Measurements from ENCODE around the gene OR12D2. TPM values are rescaled to one million over a fixed set of nuclear protein-coding genes. Genes with fewer than 3 reads are reported as not detected.

OR12D2 gene
- not detected in 2 replicates for total RNA-seq

GRCh38 chr6:29395331-29395730 lies at the start of gene OR12D2:
Gene OR12D2, plus strand, starts transcription at chr6:29395631. Its CDS starts 1,069 bp downstream, at chr6:29396700.

GRCh38 chr6:29368765-29369164 lies 26.7 kb upstream of the OR12D2 start, which contains the start of gene OR5V1:
Gene OR5V1, minus strand, starts transcription at chr6:29368865. Its CDS starts 12,670 bp downstream, at chr6:29356195.

GRCh38 chr6:29375191-29375590 lies 20.2 kb upstream of the OR12D2 start, which contains the start of gene OR12D3:
Gene OR12D3, minus strand, starts transcription at chr6:29375291. Its CDS starts 4 bp downstream, at chr6:29375287.

GRCh38 chr6:29414588-29414987 lies 19.2 kb downstream of the OR12D2 start, which contains the start of gene OR12D1:
Gene OR12D1, plus strand, starts transcription at chr6:29414928.

GRCh38 chr6:29439006-29439405 lies 43.6 kb downstream of the OR12D2 start, which contains the start of gene OR10C1:
Gene OR10C1, plus strand, starts transcription at chr6:29439306. Its CDS starts 710 bp downstream, at chr6:29440016.

Other genes starting within 250 kb of the OR12D2 start
- gene OR2J2, start 224.7 kb upstream of the OR12D2 start, total RNA-seq = not detected in 2 replicates
- not detected in 2 replicates for gene OR14J1, start 93.9 kb upstream of the OR12D2 start, total RNA-seq
- not detected in 2 replicates for gene OR5V1, start 26.8 kb upstream of the OR12D2 start, total RNA-seq
- not detected in 2 replicates for gene OR12D3, start 20.3 kb upstream of the OR12D2 start, total RNA-seq
- gene OR12D1, start 19.3 kb downstream of the OR12D2 start, total RNA-seq = not detected in 2 replicates
- not detected in 2 replicates for gene OR10C1, start 43.7 kb downstream of the OR12D2 start, total RNA-seq
- gene OR11A1, start 61.4 kb downstream of the OR12D2 start, total RNA-seq = not detected in 2 replicates
- not detected in 2 replicates for gene OR2H1, start 61.5 kb downstream of the OR12D2 start, total RNA-seq
- gene MAS1L, start 92.3 kb downstream of the OR12D2 start, total RNA-seq = not detected in 2 replicates
- gene UBD, start 164.1 kb downstream of the OR12D2 start, total RNA-seq = 0.09 and 0.16 TPM in 2 replicates
- not detected in 2 replicates for gene OR2H2, start 189.5 kb downstream of the OR12D2 start, total RNA-seq
- gene GABBR1, start 237.6 kb downstream of the OR12D2 start, total RNA-seq = 13.6 and 18.8 TPM in 2 replicates

Data from bronchial smooth muscle cell (primary cell).